GM23248 (cell line): Measurements from ENCODE around the gene KIF26A.

Source experiments
- EZH2 ChIP-seq: fragments of 200-600 bp; sonication (generic); IDR thresholded peaks from 2 replicates; pipeline ENCODE4 v1.6.1; 2018; ENCODE audit warnings: antibody characterized with exemption, mild to moderate bottlenecking; ENCODE audit not compliant: insufficient read depth, poor library complexity, severe bottlenecking
- EZH2phosphoT487 ChIP-seq: fragments of 200-600 bp; sonication (generic); IDR thresholded peaks from 2 replicates; pipeline ENCODE4 v1.6.1; 2018; ENCODE audit warnings: antibody characterized with exemption, moderate library complexity, mild to moderate bottlenecking, low read depth; ENCODE audit not compliant: insufficient read depth

GRCh38 chr14:104093366-104094055 is 44.9 kb upstream of the KIF26A start:
- TF ChIP-seq EZH2 (no peak), EZH2phosphoT487 (no peak)
